Measurements from ENCODE around the gene GALNT14. TPM values are rescaled to one million over a fixed set of nuclear protein-coding genes. Genes with fewer than 3 reads are reported as not detected.

GALNT14 gene
- total RNA-seq, 4 donors from 2014 or later = 0.15 to 0.62 (median 0.35) TPM; not detected in 1

GRCh38 chr2:31170071-31170698 is 31.9 kb upstream of the GALNT14 start:
- 0% methylated on average over 2 to 3 of the region's 4 CpGs for WGBS, 2 donors (ENCODE audit: low coverage in 1 of 2)
- peaks cover 9% of the 10 kb centered on the region for H3K27me3 ChIP-seq
- TF ChIP-seq POLR2AphosphoS5 (IDR thresholded peaks at IDR 0.05) (peak; percentile 26), CTCF (IDR thresholded peaks at IDR 0.05) (peak; percentile 83 to 90 (median 88)), EP300 (IDR thresholded peaks at IDR 0.05) (no peak)
- H3K4me3 ChIP-seq = no peak overlapping the region
- no peak overlapping the region for H3K27ac ChIP-seq
- peak; percentile 69 for ATAC-seq
- no peaks in the 10 kb centered on the region for H3K9me3 ChIP-seq
- no peaks in the 10 kb centered on the region for H3K4me1 ChIP-seq
- no peaks in the 10 kb centered on the region for H3K36me3 ChIP-seq

GRCh38 chr2:31168291-31168690 is 30.1 kb upstream of the GALNT14 start:
- WGBS, 2 donors (ENCODE audit: low coverage in 1 of 2) = 88 to 100% methylated on average over 1 to 3 of the region's 6 CpGs
- no peak overlapping the region for H3K4me3 ChIP-seq
- peaks cover 13% of the 10 kb centered on the region for H3K27me3 ChIP-seq
- H3K9me3 ChIP-seq = no peaks in the 10 kb centered on the region
- ATAC-seq = no peak
- H3K27ac ChIP-seq = no peak overlapping the region
- H3K36me3 ChIP-seq = no peaks in the 10 kb centered on the region
- TF ChIP-seq POLR2AphosphoS5 (IDR thresholded peaks at IDR 0.05) (no peak), EP300 (IDR thresholded peaks at IDR 0.05) (no peak), CTCF (IDR thresholded peaks at IDR 0.05) (no peak), POLR2A (IDR thresholded peaks at IDR 0.05) (no peak)
- H3K4me1 ChIP-seq = no peaks in the 10 kb centered on the region

GRCh38 chr2:31166925-31167324 is 28.7 kb upstream of the GALNT14 start:
- ATAC-seq = no peak
- Histone ChIP-seq H3K9me3 (no peaks in the 10 kb centered on the region), H3K27ac (no peak overlapping the region), H3K27me3 (peaks cover 13% of the 10 kb centered on the region), H3K36me3 (no peaks in the 10 kb centered on the region), H3K4me3 (no peak overlapping the region), H3K4me1 (no peaks in the 10 kb centered on the region)
- TF ChIP-seq CTCF (IDR thresholded peaks at IDR 0.05) (no peak), EP300 (IDR thresholded peaks at IDR 0.05) (no peak)
- whole genome bisulfite sequencing, 2 donors (ENCODE audit: low coverage in 1 of 2) = 64% methylated on average over 1 of the region's 1 CpG; no CpG with 5 or more reads in 1 of the 2 donors

GRCh38 chr2:31163011-31163539 is 24.8 kb upstream of the GALNT14 start:
- Histone ChIP-seq H3K4me1 (no peaks in the 10 kb centered on the region), H3K27ac (no peak overlapping the region), H3K36me3 (no peaks in the 10 kb centered on the region), H3K9me3 (no peaks in the 10 kb centered on the region), H3K4me3 (no peak overlapping the region), H3K27me3 (peaks cover 30% of the 10 kb centered on the region)
- 45 to 55% methylated on average over 3 to 5 of the region's 6 CpGs for WGBS, 2 donors (ENCODE audit: low coverage in 1 of 2)
- ATAC-seq = no peak
- TF ChIP-seq CTCF (IDR thresholded peaks at IDR 0.05) (no peak), EP300 (IDR thresholded peaks at IDR 0.05) (no peak), POLR2A (IDR thresholded peaks at IDR 0.05) (no peak), POLR2AphosphoS5 (IDR thresholded peaks at IDR 0.05) (no peak)

GRCh38 chr2:31161637-31162036 is 23.4 kb upstream of the GALNT14 start:
- no peak overlapping the region for H3K4me3 ChIP-seq
- no peaks in the 10 kb centered on the region for H3K4me1 ChIP-seq
- H3K36me3 ChIP-seq = no peaks in the 10 kb centered on the region
- H3K27me3 ChIP-seq = peaks cover 29% of the 10 kb centered on the region
- H3K27ac ChIP-seq = no peak overlapping the region
- ATAC-seq = no peak
- H3K9me3 ChIP-seq = no peaks in the 10 kb centered on the region
- WGBS, 2 donors (ENCODE audit: low coverage in 1 of 2) = 70 to 96% methylated on average over 2 to 6 of the region's 6 CpGs
- no peak for TF ChIP-seq EP300 (IDR thresholded peaks at IDR 0.05)
- no peak for TF ChIP-seq POLR2AphosphoS5 (IDR thresholded peaks at IDR 0.05)
- TF ChIP-seq POLR2A (IDR thresholded peaks at IDR 0.05) = no peak
- TF ChIP-seq CTCF (IDR thresholded peaks at IDR 0.05) = no peak

All from gastroesophageal sphincter (tissue), 4 donors.